ENCODE measurements around the gene PLA2G4A. TPM values are rescaled to one million over a fixed set of nuclear protein-coding genes. Genes with fewer than 3 reads are reported as not detected.

Gene PLA2G4A
- total and polyA plus RNA-seq, 9 donors = 1.7 to 19.0 (median 9.0) TPM

DNA sequence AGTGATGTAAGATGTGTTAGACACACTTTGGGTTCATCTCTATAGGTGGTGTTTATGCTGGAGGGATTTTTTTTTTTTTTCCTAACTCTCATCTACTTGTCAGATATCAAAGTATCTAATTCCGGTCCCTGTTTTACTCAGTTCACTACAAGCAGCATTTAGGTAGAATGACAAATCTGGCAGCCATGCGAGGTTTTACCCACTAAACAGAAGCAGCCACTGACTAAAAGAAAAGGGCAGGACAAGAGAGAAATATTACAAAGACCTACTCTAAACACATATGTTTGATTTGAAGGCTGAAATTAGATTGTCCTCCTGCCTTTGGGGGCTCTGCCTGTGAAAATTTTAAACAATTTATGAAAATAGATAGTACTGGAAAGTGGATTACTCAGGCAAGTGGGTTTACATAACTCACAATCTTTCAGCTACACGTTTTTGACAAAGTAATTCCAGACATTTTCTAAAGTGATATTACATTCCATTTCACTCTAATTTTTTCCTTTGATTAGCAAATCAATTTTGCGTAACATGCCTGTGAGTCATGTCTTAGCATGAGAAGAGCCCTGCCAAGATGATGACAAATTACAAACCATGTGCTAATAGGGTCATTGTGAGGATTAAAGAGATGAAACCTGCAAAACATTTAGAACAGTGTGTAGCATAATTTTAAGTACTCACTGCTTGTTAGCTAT is 172.6 kb downstream of the PLA2G4A start:
- Histone ChIP-seq H3K27me3 (no peaks in the 10 kb centered on the region), H3K9me3 (no peaks in the 10 kb centered on the region), H3K4me1 (ENCODE audit: insufficient read depth) (no peaks in the 10 kb centered on the region), H3K36me3 (no peaks in the 10 kb centered on the region), H3K27ac (no peak overlapping the region), H3K4me3 (no peak overlapping the region)
- no peak for DNase-seq
- intact Hi-C loops (cut with DNase I) = no loop called here
- 48 to 52% (median 51%) methylated on average over 4 of the region's 4 CpGs for WGBS, 3 donors
- no peak for TF ChIP-seq POLR2A (IDR thresholded peaks at IDR 0.05)
- TF ChIP-seq EP300 (IDR thresholded peaks at IDR 0.05) = no peak
- TF ChIP-seq CTCF (IDR thresholded peaks at IDR 0.05) = no peak

- Histone ChIP-seq H3K27ac (no peak overlapping the region), H3K36me3 (no peaks in the 10 kb centered on the region), H3K4me1 (ENCODE audit: insufficient read depth) (no peaks in the 10 kb centered on the region), H3K27me3 (no peaks in the 10 kb centered on the region), H3K4me3 (no peak overlapping the region), H3K9me3 (no peaks in the 10 kb centered on the region)
- no peak for DNase-seq
- intact Hi-C loops (cut with DNase I) = no loop called here
- 91 to 95% (median 94%) methylated on average over 8 of the region's 8 CpGs for WGBS, 3 donors
- no peak for TF ChIP-seq CTCF (IDR thresholded peaks at IDR 0.05)
- TF ChIP-seq EP300 (IDR thresholded peaks at IDR 0.05) = no peak
- TF ChIP-seq POLR2A (IDR thresholded peaks at IDR 0.05) = no peak
Observed at GRCh38 chr1:187003353-187003752, 174.6 kb downstream of the PLA2G4A start.

- Histone ChIP-seq H3K27ac (no peak overlapping the region), H3K36me3 (no peaks in the 10 kb centered on the region), H3K9me3 (no peaks in the 10 kb centered on the region), H3K4me3 (no peak overlapping the region), H3K4me1 (ENCODE audit: insufficient read depth) (no peaks in the 10 kb centered on the region), H3K27me3 (no peaks in the 10 kb centered on the region)
- intact Hi-C loops (cut with DNase I) = no loop called here
- WGBS, 3 donors = 71 to 77% (median 76%) methylated on average over 2 of the region's 2 CpGs
- TF ChIP-seq CTCF (IDR thresholded peaks at IDR 0.05) (no peak), EP300 (IDR thresholded peaks at IDR 0.05) (no peak), POLR2A (IDR thresholded peaks at IDR 0.05) (no peak)
- no peak for DNase-seq
Observed at GRCh38 chr1:187006896-187007295, 178.1 kb downstream of the PLA2G4A start.

- 69 to 77% (median 77%) methylated on average over 2 of the region's 2 CpGs for WGBS, 3 donors
- no peak for TF ChIP-seq EP300 (IDR thresholded peaks at IDR 0.05)
- TF ChIP-seq CTCF (IDR thresholded peaks at IDR 0.05) = no peak
- TF ChIP-seq POLR2A (IDR thresholded peaks at IDR 0.05) = no peak
- Histone ChIP-seq H3K27ac (no peak overlapping the region), H3K9me3 (no peaks in the 10 kb centered on the region), H3K4me1 (ENCODE audit: insufficient read depth) (no peaks in the 10 kb centered on the region), H3K4me3 (no peak overlapping the region), H3K27me3 (no peaks in the 10 kb centered on the region), H3K36me3 (no peaks in the 10 kb centered on the region)
- intact Hi-C loops (cut with DNase I) = no loop called here
- DNase-seq = no peak
Observed at GRCh38 chr1:187009320-187009719, 180.6 kb downstream of the PLA2G4A start.
